Measurements from ENCODE around the gene CBX7.

DNA sequence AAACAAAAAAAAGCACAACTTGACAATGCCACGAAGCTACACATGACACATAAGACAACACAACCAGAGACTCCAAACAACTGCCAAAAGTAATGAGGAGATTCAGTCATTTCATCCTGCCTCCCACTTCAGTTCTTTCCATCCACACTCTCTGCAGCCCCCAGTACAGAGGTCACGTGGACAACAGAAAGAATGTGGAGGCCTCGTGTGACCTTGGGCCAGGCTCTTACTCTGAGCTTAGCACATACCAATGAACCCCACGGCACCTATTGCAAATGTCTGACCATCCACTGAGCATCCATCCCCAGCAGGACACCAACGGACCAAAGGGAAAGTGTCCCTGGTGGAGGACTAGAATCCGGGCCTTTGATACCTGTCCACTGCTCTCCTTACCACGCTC lies 12.5 kb downstream of the CBX7 start:
- no peak for TF ChIP-seq TAF1 (IDR thresholded peaks at IDR 0.05; ENCODE audit: low read depth, low read length)
- no peak for TF ChIP-seq NRF1 (IDR thresholded peaks at IDR 0.05; ENCODE audit: low read depth, low read length)
- TF ChIP-seq MAFK (IDR thresholded peaks at IDR 0.05; ENCODE audit: low read depth, low read length) = no peak
- TF ChIP-seq POLR2A (IDR thresholded peaks at IDR 0.05; ENCODE audit: control extremely low read depth in 1 of 2, low read depth in 2 of 2, low read length in 2 of 2) = no peak
- no peak for TF ChIP-seq EP300 (IDR thresholded peaks at IDR 0.05; ENCODE audit: borderline replicate concordance in 1 of 2, low read depth in 2 of 2, low read length in 2 of 2)
- TF ChIP-seq, protein P1, sequence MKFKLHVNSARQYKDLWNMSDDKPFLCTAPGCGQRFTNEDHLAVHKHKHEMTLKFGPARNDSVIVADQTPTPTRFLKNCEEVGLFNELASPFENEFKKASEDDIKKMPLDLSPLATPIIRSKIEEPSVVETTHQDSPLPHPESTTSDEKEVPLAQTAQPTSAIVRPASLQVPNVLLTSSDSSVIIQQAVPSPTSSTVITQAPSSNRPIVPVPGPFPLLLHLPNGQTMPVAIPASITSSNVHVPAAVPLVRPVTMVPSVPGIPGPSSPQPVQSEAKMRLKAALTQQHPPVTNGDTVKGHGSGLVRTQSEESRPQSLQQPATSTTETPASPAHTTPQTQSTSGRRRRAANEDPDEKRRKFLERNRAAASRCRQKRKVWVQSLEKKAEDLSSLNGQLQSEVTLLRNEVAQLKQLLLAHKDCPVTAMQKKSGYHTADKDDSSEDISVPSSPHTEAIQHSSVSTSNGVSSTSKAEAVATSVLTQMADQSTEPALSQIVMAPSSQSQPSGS (IDR thresholded peaks at IDR 0.05; ENCODE audit: low read length) = no peak
- TF ChIP-seq HDAC2 (IDR thresholded peaks at IDR 0.05; ENCODE audit: borderline replicate concordance in 1 of 2, low read depth in 2 of 2, low read length in 2 of 2) = no peak
- TF ChIP-seq, protein P2, sequence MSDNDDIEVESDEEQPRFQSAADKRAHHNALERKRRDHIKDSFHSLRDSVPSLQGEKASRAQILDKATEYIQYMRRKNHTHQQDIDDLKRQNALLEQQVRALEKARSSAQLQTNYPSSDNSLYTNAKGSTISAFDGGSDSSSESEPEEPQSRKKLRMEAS (IDR thresholded peaks at IDR 0.05) = no peak
